Right forelimb (tissue), 1 donor: ENCODE results near the gene PAH.

ENCODE experiments used
- DNase-seq: peaks from one replicate; pipeline ENCODE4 v3.0.0-alpha.2; 2018

The PAH gene

DNA sequence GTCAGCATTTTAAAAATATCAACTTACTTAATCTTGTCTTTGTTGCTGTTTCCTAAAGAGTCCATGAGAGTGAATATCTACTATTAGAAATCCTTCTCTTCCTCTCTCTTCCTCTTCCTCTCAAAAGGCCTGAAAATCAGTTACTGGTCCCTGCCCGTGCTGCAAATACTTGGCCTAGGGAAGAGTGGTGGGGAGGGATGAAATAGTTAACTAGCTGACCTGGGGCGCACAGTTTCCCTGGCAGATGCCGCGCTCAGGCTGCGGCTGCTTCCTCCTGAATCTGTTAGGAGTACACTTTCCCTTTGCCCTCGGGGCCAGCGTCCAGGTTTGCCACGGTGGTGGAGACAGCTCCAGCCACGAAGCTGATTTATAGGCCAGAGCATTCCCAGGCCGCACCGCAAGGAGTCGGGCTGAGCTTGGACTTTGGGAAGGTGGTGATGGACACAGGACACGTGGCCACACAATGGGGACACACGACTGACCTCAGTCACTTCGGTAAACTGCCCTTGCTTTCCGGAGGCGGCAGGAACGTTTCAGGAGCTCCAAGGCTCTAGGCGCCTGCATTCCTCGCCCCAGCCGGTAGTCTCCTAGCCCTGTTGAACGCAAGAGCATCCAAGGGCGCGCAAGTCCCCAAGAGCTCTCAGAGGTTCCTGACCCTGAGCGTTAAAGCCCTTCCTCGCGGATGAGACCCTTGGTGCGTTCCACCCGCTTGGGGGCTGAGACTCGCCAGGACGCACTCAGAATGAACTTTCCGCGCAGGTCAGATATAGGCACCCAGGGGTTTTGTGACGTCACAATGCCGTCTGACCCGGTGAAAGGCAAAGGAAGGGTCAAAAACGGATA is 33.3 kb upstream of the PAH start:
- DNase-seq = no peak

GRCh38 chr12:102948941-102949352 is 31.9 kb upstream of the PAH start:
- no peak for DNase-seq

DNA sequence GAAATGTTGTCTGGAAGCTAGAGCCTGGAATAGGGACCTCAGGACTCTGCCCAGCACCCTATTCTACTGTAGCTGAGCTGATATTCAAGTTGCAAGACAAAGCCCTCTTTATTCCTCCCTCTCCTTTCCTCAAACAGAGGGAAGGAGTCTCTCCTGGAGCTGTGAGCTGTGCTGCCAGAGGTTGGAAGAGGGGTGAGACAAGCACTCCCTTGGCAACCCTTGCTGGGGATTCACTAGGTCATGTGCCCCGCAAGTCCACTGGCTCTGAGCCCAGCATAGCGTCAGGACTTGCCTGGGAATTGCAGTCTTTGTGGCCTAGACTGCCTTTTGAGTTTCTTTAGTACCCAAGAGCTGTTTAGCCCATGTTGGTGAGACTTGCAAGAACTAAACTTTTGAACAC is 29.0 kb upstream of the PAH start:
- no peak for DNase-seq

GRCh38 chr12:102939670-102940222 is 22.7 kb upstream of the PAH start:
- DNase-seq = no peak

DNA sequence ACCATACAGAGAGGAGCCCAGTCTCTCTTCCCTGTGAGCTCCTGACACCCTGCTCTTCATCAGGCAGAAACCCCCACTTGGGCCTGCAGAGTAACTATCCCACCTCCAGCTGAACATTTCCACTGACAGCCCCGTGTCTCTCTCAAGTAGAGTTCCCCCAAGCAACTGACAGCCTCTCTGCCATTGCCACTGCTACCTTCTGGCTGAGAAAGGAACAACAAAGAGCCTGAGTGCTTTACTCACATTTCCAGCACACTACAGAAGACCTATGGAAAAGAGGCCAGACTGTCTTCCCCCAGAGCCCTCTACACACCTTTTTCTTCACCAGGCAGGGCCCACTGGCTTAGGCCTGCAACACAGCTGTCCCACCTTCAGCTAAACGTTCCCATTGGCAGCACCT is 22.0 kb upstream of the PAH start:
- no peak for DNase-seq

DNA sequence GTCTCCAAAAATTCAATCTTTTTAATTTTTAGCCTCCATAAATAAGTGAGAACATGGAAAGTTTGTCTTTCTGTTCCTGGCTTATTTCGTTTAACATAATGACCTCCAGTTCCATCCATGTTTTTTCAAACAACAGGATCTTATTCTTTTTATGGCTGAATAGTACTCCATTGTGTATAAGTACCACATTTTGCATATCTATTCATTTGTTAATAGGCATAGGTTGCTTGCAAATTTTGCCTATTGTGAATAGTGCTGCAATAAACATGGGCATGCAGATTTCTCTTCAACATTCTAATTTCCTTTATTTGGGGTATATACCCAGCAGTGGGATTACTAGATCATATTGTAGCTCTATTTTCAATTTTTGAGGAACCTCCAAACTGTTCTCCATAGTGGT is 16.1 kb upstream of the PAH start:
- no peak for DNase-seq

- no peak for DNase-seq
These were observed 10.2 kb upstream of the PAH start for GRCh38 chr12:102927220-102927619.

- DNase-seq = no peak
These were observed 4.2 kb upstream of the PAH start for GRCh38 chr12:102921240-102921639.

GRCh38 chr12:102920271-102920670 is 3.2 kb upstream of the PAH start:
- DNase-seq = no peak

DNA sequence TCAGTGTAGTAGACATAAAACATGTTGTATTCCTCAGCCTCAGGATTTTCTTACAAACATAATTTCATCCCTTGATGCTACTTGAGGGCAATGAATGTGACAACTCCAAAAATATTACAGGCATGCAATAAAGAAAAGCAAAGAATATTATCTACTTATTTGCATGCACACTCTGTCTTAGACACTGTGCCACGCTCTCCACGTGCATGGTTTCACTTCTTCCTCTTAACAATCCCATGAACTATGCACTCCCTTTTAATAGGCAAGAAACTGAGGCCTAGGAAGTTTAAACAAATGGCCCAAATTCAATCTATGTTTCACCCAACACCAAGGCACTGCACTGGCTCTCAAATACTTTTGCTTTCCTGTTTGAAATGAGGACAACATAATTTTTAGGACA is 1.8 kb upstream of the PAH start:
- DNase-seq = no peak

GRCh38 chr12:102916252-102917025 is 605 bp downstream of the PAH start:
- DNase-seq = no peak

DNA sequence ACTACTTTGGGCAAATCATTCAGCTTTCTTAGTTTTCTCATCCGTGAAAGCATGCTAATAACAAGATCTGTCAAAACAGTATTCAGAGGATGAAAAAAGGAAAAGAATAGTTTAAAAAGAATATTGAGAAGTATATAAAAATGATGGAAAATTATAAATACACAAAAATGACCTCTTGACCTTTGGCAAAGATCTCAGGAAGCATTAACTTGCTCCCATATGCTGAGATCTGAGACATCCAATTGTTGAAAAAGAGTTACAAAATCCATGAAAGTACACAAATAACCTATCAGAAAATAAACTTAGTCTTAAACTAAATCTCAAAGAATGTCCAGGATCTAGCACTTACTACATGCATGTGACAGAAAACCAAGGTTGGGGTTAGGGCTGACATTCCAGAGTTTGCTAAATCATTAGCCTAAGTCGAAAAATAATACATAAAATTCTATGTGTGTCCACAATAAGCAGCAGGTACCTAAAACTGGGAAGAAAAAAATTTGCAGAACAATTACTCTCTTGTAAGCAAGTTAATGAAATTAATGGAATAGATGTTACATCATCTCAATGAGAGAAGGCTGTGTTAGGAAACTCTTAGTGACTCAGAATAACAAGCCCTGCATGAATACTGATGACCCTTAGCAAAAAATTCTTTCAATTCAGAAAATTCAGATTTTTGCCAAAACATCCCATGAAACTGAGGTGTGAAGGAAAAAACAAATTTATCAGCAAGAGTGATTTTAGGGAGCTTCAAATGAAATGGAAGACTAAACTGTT is 3.4 kb downstream of the PAH start:
- DNase-seq = no peak

DNA sequence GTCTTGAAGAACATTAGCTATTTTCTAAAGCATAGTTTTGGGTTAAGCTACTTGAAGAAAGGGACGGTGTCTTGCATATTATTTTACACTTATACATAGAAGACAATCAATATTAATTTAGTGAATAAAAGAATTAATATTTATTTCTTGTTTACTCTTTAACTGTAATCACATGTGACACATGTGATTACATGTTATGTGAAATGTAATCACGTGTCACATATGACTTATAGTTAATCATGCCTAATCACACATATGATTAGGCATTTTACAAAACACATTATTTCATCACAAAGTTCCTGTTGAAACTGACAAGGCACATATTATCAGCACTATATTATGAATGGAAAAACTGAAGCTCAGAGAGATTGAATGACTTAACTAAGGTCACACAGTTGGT is 4.8 kb downstream of the PAH start:
- DNase-seq = no peak

GRCh38 chr12:102911320-102911719 is 5.7 kb downstream of the PAH start:
- DNase-seq = no peak

- no peak for DNase-seq
These were observed 6.3 kb downstream of the PAH start for GRCh38 chr12:102910792-102911191.

GRCh38 chr12:102910137-102910536 is 6.9 kb downstream of the PAH start:
- no peak for DNase-seq

- DNase-seq = no peak
These were observed 9.1 kb downstream of the PAH start for GRCh38 chr12:102907918-102908317.

- DNase-seq = no peak
These were observed 11.8 kb downstream of the PAH start for GRCh38 chr12:102905229-102905628.

- no peak for DNase-seq
These were observed 13.6 kb downstream of the PAH start for GRCh38 chr12:102903337-102904007.

GRCh38 chr12:102902093-102902492 is 15.0 kb downstream of the PAH start:
- no peak for DNase-seq

- no peak for DNase-seq
These were observed 16.7 kb downstream of the PAH start for GRCh38 chr12:102900389-102900788.

DNA sequence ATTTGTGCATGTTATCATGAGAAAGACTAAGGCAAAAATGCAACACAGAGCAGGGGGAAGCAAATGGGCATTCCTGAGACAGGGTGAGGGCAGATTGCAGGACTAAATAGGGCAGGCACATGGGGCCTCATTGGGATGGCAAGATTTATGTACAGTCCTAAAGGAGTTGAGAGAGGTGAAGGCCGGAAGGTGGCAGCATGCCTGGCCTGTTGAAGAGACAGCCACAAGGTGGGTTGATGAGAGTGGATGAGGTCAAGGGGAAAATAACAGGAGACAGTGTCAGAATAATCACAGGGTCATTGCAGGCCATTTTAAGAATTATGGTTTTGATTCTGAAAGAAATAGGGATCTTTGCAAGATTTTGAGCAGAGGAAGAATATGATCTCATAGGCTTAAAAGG is 21.0 kb downstream of the PAH start:
- no peak for DNase-seq

DNA sequence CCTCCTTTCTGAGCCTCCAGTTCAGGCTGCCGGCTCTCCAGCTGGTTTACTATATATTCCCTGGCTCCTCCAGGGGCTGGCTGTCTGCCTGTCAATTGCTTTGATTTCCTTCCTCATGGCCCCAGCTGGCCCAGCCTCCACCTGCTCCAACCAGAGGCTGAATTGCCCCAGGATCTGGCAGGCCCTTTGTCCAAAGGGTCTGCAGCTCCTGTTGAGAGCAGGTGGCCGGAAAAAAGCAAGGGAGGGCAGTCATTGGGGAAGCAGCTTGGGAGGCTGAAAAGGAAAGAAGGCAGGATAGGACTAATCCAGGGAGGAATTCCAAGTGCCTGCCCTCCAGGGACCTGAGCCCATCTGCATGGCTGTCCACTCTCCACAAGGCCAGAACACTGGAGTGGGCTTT is 25.3 kb downstream of the PAH start:
- DNase-seq = no peak
